NCI-H1092 (cell line): ENCODE measurements around the gene KLHL6.
"Not testable (repeated sequence)": the region's sequence is repeated elsewhere in the genome, so short reads cannot be mapped to it uniquely, and the experiment has no call there.

ENCODE experiments used
- DNase-seq: peaks from one replicate; lab custom pipeline; 2025; lab: John Stamatoyannopoulos, UW

KLHL6 gene

DNA sequence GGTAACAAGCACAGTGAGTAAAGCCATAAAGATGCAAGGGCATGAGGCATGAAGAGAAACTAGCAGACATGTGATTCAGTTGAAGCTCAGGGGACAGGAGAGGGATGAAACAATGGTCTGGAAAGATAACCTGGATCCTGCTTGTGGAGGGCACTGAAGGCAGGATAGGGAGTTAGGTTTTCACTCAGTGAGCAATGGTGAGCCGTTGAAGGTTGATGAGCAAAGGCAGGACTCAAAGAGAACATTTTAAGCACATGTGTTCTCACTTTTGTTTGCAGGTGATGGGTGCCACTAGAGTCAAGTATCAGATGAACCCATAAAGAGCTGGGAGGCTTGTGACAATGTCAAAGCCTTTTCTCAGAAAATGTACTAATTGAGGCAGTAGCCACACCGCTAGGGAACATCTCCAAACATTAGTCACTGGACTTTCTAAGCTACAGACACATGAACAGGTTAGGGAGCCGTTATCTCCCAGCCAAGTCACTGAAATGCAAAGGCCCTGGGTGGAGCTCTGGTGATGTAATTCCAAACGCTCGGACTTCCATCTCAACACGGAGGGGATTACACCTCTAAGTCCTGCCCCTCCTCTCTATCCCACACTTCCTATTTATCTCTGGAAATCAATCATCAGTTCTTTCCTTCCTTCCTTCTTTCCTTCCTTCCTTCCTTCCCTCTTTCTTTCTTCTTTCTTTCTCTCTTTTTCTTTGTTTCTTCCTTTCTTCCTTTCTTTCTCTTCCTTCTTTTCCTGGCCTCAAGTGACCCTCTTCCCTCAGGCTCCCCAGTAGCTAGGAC is 22.7 kb downstream of the KLHL6 start:
- DNase-seq: no peak

DNA sequence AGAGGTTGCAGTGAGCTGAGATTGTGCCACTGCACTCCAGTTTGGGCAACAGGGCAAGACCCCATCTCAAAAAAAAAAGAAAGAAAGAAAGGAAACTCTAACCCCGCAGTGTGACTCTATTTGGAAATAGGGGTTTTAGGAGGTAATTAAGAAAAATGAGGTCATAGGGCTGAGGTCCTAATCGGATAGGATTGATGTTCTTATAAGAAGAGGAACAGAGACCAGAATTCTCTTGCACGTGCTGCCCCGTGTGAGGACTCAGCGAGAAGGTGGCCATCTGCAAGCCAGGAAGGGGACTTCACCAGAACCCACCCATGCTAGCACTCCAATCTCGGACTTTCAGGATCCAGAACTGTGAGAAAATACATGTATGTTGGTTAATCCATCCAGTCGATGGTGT is 25.8 kb downstream of the KLHL6 start:
- no peak for DNase-seq

DNA sequence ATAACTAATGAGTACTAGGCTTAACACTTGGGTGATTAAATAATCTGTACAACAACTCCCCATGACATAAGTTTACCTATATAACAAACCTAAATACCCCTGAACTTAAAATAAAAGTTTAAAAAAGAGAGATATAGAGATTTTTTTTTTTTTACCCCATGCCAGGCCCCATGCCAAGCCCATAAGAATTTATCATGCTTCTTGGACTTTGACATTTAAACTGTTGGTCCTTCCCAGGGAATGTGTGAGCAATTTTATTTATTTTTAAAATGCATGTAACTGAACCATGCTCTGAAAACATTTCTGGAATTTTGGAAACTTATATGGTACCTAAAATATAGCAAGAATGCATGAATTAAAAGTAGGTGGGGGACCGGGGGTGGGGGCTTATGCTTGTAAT is 26.3 kb downstream of the KLHL6 start:
- no peak for DNase-seq

- not testable (repeated sequence) for DNase-seq
Observed at GRCh38 chr3:183528758-183529157, 26.7 kb downstream of the KLHL6 start.

- no peak for DNase-seq
Observed at GRCh38 chr3:183527428-183528379, 27.8 kb downstream of the KLHL6 start.

GRCh38 chr3:183526838-183527427 is 28.6 kb downstream of the KLHL6 start:
- DNase-seq: no peak

GRCh38 chr3:183524476-183524875 is 31.0 kb downstream of the KLHL6 start:
- DNase-seq: no peak

GRCh38 chr3:183520741-183521556 is 34.6 kb downstream of the KLHL6 start:
- not testable (repeated sequence) for DNase-seq

DNA sequence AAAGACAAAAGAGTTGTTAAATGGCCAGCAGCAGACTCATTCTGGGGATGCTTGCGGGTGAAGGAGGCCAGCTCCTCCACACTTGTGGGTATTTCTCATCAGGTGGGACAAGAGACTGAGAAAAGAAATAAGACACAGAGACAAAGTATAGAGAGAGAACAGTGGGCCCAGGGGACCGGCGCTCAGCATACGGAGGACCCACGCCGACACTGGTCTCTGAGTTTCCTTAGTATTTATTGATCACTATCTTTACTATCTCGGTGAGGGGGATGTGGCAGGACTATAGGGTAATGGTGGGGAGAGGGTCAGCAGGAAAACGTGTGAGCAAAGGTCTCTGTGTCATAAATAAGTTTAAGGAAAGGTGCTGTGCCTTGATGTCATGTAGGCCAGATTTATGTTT is 35.2 kb downstream of the KLHL6 start:
- DNase-seq: not testable (repeated sequence)

DNA sequence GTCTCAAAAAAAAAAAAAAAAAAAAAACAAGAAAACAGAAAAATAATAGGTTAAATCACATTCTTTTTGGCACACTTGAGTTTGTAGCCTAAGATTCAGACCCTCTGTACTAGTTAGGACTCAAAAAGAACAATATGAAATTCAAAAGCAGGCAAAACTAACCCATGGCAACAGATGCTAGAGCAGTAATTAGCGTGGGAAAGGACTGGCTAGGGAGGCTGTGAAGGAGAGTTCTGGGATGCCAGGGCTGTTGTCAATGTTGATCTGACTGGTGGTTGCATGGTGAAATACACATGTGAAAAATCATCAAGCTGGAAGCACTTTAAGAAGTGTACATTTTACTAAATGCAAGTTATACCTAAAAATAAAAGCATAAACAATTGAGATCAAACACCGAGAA is 35.6 kb downstream of the KLHL6 start:
- DNase-seq: no peak

DNA sequence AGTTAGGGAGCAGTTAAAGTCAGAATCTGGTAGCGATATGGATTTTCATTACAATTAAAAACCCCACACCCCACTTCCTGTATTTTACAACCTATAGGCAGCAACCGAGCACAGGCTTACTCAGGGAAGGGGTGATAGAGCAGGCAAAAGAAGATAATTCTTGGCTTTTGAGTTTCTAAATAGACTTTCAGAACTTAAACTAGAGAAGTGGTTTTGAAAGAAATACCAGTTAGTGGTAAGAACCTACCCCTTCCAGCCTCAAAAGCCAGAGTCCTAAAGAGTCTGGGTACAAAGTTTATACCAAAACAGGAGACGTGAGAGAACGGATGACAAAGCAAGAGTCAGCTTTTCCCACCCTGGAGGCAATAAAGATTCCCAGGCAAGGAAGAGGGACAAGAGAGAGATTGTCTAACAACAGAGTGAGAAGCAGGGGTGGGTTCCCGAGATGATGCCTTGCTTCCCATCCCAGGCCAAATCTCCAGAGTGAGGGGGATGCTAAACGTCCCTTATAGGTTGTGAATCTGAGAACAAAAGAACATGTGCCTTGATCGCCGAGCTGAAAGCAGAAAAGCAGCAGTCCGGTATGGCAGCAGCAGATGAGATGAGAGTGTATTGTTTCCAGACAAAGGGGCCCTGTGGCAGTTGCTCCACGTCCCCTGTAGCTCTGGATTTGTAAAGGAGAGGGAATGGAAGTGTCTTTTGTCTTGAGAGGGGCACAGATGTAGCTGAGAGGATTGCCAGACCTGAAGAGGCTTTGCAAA is 36.8 kb downstream of the KLHL6 start:
- no peak for DNase-seq

GRCh38 chr3:183517607-183518006 is 37.9 kb downstream of the KLHL6 start:
- DNase-seq: no peak

- no peak for DNase-seq
Observed at GRCh38 chr3:183515968-183516851, 39.3 kb downstream of the KLHL6 start.

GRCh38 chr3:183514021-183514420 is 41.5 kb downstream of the KLHL6 start:
- no peak for DNase-seq

DNA sequence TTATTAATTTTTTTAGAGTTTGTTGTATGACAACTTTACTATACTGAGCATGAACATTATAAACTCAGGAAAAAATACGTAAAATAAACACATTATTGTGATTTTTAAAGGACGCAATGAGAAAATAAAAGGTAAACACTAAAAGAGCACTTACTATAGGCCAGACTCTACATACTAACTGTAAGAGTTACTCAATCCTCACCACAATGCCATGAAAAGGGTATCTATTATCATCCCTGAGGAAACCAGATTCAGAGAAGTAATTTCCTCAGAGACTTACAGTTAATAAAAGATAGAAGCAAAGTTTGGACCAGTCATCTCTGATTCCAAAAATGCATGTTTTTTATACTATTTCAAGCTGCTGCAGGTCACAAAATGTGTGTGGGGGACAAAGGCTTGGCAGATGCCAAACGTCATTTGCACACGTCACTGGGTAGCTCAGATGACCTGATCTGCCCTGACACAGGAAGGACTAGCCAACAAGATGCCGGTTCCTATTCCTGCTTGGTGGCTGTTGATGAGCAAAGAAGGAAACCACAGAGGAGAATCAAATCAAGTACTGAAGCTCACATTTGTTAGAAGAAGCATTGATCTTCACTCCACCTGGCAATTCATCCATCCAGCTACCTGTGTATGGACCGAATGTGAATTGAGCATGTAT is 42.3 kb downstream of the KLHL6 start:
- DNase-seq: no peak

GRCh38 chr3:183511286-183512131 is 44.0 kb downstream of the KLHL6 start:
- DNase-seq: not testable (repeated sequence)

- no peak for DNase-seq
Observed at GRCh38 chr3:183508821-183509220, 46.7 kb downstream of the KLHL6 start.

- DNase-seq: no peak
Observed at GRCh38 chr3:183507551-183507950, 48.0 kb downstream of the KLHL6 start.
